Ecto neural progenitor cell (in vitro differentiated cells): ENCODE measurements around the gene SRGAP2B.
"Not testable (repeated sequence)": the region's sequence is repeated elsewhere in the genome, so short reads cannot be mapped to it uniquely, and the experiment has no call there.

Experiments
- DNase-seq: peaks from one replicate; pipeline ENCODE4 v3.0.0-alpha.2; 2018; ENCODE audit warnings: low spot score

SRGAP2B gene

GRCh38 chr1:144998134-144998980, 96.8 kb downstream of the SRGAP2B start:
- DNase-seq = not testable (repeated sequence)

GRCh38 chr1:144995833-144996410, 99.2 kb downstream of the SRGAP2B start:
- DNase-seq = not testable (repeated sequence)

GRCh38 chr1:144992915-144993314, 102.2 kb downstream of the SRGAP2B start:
- DNase-seq = not testable (repeated sequence)

DNA sequence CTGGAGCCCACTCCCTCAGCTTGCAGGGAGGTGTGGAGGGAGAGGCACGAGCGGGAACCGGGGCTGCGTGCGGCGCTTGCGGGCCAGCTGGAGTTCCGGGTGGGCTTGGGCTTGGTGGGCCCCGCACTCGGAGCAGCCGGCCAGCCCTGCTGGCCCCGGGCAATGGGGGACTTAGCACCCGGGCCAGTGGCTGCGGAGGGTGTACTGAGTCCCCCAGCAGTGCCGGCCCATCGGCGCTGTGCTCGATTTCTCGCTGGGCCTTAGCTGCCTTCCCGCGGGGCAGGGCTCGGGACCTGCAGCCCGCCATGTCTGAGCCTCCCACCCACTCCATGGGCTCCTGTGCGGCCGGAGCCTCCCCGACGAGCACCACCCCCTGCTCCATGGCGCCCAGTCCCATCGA, 104.5 kb downstream of the SRGAP2B start:
- DNase-seq = not testable (repeated sequence)

GRCh38 chr1:144987131-144987530, 108.0 kb downstream of the SRGAP2B start:
- DNase-seq = not testable (repeated sequence)

DNA sequence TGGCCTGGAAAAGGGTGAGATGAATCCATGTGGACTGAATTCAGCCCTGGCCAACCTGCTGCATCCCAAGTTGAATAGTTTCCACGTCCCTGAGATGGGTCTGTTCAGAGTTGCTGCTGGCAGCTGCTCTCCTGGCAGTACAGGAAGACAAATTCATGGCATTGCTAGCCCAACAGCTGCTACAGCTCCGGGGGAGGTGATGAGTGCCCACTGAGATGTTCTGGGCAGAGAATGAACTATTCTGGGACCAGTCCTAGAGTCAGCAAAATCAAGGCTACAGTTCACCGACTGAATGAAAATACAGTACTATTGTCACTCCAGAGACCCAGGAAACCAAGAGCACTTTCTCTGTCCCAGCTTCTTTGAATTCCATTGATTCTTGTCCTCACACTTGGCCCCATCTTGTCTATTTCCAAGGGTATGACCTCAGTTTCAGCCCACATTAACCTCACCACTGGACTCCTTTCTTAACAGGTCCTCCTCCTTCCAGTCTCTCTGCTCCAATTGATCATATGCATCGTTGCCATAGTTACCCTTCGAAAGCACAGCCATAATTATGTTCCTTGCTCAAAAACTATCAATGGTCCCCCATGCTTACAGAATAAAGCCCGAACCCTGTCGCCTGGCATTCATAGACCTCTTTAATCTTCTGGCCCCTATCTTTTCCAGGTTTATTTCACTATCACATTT, 108.8 kb downstream of the SRGAP2B start:
- DNase-seq = not testable (repeated sequence)

GRCh38 chr1:144985550-144986170, 109.5 kb downstream of the SRGAP2B start:
- not testable (repeated sequence) for DNase-seq

GRCh38 chr1:144982802-144983525, 112.2 kb downstream of the SRGAP2B start:
- not testable (repeated sequence) for DNase-seq

DNA sequence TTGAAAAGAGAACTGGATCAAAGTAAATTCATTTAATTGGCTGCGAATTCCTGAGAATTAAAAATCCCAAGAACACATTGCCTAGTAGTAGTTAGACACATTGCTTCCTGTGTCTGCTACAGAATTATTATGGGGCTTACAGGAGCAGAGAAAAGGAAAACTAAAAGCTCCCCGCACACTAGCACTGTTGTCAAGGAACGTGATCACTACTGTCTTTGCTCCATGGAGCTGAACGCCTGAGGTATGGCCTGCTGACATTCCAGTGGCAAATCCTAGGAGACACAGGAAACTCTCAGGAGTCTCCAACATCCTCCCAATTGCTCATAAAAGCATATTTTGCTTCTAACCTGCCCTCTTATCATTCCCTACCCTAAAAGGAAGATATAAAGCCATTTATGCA, 114.0 kb downstream of the SRGAP2B start:
- not testable (repeated sequence) for DNase-seq

GRCh38 chr1:144979960-144980595, 115.0 kb downstream of the SRGAP2B start:
- DNase-seq = not testable (repeated sequence)

DNA sequence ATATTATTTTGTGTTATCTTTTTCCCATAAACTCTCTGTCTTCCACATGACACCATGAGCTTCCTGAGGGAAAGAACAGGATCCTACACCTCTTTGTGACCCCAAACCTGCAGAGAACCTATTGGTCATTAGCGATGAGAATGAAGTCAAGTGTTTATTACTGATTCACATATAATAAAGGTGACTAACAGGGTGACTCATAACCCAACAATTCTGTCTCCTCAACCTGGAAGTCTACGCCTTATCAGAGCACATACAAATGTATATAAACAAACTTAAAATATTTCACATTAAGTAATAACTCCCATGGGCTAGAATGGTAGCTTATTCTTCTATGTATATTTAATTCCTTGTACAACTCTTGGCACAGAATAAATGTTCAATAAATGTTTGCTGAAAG, 117.3 kb downstream of the SRGAP2B start:
- DNase-seq = not testable (repeated sequence)

- DNase-seq = not testable (repeated sequence)
These were observed 123.2 kb downstream of the SRGAP2B start for GRCh38 chr1:144971936-144972335.

DNA sequence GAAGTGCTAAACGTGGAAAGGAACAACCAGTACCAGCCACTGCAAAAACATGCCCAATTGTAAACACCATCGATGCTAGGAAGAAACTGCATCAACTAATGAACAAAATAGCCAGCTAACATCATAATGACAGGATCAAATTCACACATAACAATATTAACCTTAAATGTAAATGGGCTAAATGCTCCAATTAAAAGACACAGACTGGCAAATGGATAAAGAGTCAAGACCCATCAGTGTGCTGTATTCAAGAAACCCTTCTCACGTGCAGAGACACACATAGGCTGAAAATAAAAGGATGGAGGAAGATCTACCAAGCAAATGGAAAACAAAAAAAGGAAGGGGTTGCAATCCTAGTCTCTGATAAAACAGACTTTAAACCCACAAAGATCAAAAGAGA, 128.6 kb downstream of the SRGAP2B start:
- DNase-seq = not testable (repeated sequence)

GRCh38 chr1:144964765-144965164, 130.4 kb downstream of the SRGAP2B start:
- peak; percentile 16 for DNase-seq

DNA sequence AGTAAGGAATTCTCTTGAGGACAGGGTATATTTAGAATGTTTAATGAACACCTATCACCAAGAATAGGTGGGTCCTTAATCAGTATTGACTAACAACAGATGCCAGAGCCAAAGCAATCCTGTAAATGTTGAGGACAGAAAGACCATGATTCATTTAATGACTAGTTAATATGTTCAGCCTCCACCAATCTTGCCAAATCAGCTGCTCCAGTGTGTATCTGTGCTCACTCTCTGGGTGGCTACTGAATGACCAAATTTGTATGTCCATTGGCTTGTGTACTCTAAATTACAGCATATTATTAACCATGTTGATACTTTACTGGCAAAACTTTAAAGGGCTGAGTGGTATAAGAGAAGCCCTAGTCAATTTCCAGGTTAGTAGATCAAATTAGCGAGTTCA, 130.9 kb downstream of the SRGAP2B start:
- not testable (repeated sequence) for DNase-seq

- not testable (repeated sequence) for DNase-seq
These were observed 131.6 kb downstream of the SRGAP2B start for GRCh38 chr1:144963571-144963970.

GRCh38 chr1:144961604-144962583, 133.2 kb downstream of the SRGAP2B start:
- not testable (repeated sequence) for DNase-seq

GRCh38 chr1:144960929-144961488, 134.1 kb downstream of the SRGAP2B start:
- DNase-seq = not testable (repeated sequence)

DNA sequence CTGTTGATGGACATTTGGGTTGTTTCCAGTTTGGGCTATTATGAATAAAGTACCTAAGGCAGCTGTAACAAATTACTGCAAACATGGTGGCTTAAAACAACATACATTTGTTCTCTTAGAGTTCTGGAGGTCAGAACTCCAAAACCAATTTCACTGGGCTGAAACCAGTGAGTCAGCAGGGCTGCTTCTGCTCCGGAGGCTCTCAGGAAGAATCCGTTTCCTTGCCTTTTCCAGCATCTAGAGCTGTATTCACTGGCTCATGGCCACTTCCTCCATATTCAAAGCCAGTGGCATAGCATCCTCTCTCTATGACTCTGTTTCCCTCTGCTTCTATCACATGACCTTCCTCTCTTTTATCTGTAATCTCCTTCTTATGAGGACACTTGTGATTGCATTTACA, 146.7 kb downstream of the SRGAP2B start:
- DNase-seq = not testable (repeated sequence)
